Fibroblast of skin of left biceps (primary cell): ENCODE data around the gene FANK1.
"Not testable (repeated sequence)": the region's sequence is repeated elsewhere in the genome, so short reads cannot be mapped to it uniquely, and the experiment has no call there.

Source experiments
- DNase-seq, 2 experiments: peaks; one replicate each; pipeline ENCODE4 v3.0.0-alpha.2; 2013; ENCODE audit warnings: low read depth in 2 of 2

Gene FANK1

DNA sequence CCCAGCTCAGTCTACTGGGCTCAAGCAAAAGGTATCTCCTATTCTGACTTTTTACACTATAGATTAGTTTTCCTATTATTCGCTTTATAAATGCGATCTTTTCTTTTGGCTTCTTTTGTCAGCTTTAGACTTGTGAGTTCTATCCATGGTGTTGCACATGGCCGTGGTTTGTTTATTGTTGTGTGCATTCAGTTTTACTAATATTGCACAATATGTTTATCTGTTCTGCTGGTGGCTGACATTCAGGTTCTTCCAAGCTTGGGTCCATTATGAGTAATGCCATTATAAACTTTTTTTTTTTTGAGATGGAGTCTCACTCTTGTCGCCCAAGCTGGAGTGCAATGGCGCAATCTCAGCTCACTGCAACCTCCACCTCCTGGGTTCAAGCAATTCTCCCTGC is 30.9 kb downstream of the FANK1 start:
- DNase-seq: not testable (repeated sequence)

DNA sequence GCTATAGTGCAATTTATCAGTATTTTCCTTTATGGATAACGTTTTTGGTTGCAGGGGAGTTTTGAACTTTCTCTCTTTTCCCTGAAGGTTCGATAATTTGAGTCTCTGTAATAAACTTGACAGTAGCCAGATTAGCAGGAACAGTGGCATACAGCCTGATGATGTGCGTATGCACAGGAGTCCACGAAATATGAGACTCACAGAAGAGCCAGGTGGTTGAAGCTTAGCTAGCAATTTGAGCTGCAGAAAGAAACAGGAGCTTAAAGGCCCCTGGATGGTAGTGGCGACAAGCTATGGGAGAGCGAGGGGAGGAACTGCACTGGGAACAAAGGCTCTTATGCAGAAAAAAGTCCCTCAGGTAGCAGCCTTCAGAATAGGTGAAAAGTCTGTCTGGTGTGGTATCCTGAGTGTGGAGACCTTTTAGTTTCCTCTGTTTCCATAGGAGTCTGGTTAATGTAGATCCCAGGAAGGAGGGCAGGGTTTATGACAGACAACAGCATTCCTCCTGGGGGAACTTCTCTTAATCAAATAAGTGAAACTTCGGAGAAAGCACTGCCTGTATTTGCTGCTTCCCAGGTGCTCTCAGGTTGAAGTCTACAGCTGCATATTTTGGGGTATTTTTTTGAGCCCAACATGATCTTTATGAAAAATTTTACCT is 32.7 kb downstream of the FANK1 start:
- no peak for DNase-seq

DNA sequence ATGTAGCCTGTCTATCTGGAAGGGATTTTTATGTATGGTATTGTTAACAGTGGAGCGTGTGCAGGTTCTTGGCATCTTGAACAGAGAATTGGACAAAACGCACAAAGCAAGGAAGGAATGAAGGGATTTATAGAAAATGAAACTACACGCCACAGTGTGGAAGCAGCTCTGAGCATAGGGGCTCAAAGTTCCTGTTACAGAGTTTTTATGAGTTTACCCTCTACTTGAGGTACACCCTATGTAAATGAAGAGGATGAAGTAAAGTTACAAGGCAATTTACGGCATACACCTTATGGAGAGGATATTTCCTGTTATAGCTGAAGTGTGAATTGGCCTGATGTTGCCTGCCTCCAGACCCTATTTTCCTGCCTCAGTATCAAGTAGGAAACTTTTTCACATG is 33.3 kb downstream of the FANK1 start:
- no peak for DNase-seq

- DNase-seq: no peak
Observed at GRCh38 chr10:125933693-125934092, 37.3 kb downstream of the FANK1 start.

- no peak for DNase-seq
Observed at GRCh38 chr10:125936331-125936730, 40.0 kb downstream of the FANK1 start.

GRCh38 chr10:125940515-125940914 is 44.2 kb downstream of the FANK1 start:
- DNase-seq: no peak

- no peak for DNase-seq
Observed at GRCh38 chr10:125951290-125951689, 54.9 kb downstream of the FANK1 start.

GRCh38 chr10:125953778-125954385 is 57.5 kb downstream of the FANK1 start:
- no peak for DNase-seq

GRCh38 chr10:125955766-125956165 is 59.4 kb downstream of the FANK1 start:
- DNase-seq: no peak

DNA sequence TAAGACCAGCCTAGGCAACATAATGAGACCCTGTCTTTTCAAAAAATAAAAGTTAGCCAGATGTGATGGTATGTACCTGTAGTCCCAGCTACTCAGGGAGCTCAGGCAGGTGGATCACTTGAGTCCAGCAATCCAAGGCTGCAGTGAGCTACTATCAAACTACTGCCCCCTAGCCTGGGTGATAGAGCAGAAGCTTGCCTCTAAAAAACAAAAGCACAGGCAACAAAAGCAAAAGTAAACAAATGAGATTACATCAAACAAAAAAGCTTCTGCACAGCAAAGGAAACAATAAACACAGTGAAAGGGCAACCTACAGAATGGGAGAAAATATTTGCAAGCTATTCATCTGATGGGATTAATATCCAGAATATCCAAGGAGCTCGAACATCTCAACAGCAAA is 65.4 kb downstream of the FANK1 start:
- no peak for DNase-seq

DNA sequence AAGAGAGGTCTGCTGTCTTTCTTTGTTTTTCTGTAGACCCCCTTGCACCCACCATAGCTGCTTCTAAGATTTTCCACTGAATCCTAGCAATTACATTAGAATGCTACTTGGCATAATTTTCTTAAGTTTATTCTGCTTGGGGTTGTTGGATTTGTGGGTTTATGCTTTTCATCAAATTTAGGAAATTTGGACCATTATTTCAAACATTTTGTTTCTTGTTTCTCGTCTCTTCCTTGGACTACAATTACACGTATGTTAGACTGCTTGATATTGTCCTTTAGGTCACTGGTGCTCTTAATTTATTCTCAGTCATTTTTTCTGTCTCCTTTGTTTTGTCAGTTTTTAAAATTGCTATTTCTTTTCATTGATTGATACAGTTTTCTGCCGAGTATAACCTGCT is 65.8 kb downstream of the FANK1 start:
- no peak for DNase-seq

GRCh38 chr10:125964558-125964957 is 68.2 kb downstream of the FANK1 start:
- no peak for DNase-seq

DNA sequence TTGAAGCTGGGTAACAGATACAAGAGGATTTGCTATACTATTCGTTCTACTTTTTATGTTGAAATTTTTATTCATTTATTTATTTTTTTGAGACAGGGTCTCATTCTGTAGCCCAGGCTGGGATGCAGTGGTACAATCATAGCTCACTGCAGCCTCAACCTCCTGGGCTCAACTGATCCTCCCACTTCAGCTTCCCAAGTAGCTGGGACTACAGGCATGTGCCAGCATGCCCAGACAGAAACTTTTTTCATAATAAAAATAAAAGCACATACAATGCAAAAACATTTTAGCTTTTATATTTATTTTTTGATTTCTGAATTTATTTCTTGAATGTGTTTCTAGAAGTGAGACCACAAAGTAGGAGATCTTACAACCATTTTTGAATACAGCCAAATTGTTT is 71.2 kb downstream of the FANK1 start:
- DNase-seq: no peak

DNA sequence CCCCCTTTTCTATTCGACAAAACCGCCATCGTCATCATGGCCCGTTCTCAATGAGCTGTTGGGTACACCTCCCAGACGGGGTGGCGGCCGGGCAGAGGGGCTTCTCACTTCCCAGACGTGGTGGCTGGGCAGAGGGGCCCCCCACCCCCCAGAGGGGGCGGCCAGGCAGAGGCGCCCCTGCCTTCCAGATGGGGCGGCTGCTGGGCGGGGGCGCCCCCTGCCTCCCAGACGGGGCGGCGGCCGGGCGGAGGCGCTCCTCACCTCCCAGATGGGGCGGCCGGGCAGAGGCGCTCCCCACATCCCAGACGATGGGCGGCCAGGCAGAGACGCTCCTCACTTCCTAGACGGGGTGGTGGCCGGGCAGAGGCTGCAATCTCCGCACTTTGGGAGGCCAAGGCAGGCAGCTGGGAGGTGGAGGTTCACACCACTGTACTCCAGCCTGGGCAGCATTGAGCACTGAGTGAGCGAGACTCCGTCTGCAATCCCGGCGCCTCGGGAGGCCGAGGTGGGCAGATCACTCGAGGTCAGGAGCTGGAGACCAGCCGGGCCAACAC is 73.8 kb downstream of the FANK1 start:
- not testable (repeated sequence) for DNase-seq

DNA sequence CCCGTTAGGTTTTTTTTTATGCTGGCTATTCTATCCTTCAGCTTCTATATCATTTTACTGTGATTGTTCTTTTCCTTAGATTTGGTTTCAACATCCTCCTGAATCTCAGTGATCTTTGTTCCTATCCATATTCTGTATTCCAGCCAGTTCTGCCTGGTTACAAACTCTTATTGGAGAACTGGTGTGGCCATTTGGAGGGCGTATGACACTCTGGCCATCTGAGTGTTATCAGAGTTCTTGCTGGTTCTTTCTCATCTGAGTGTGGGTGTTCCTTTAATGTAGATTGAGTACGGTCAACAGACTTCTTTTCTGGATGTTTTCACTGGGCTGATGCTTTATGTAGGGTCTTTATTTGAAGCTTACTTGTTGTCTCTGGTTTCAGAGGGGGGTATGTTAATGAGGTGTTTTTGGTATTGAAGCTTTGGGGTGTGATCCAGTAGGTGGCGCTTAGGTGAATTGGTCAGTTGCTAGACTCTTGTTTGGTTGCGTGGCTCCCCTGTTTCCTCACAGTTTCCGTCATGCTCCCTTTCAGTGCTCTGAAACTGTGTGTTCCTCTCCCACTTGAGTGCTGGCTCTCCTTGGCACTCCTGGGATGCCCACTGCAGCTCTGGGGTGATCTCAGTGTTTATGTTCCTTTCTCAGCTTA is 80.7 kb downstream of the FANK1 start:
- DNase-seq: no peak

- DNase-seq: no peak
Observed at GRCh38 chr10:125979976-125980375, 83.6 kb downstream of the FANK1 start.

DNA sequence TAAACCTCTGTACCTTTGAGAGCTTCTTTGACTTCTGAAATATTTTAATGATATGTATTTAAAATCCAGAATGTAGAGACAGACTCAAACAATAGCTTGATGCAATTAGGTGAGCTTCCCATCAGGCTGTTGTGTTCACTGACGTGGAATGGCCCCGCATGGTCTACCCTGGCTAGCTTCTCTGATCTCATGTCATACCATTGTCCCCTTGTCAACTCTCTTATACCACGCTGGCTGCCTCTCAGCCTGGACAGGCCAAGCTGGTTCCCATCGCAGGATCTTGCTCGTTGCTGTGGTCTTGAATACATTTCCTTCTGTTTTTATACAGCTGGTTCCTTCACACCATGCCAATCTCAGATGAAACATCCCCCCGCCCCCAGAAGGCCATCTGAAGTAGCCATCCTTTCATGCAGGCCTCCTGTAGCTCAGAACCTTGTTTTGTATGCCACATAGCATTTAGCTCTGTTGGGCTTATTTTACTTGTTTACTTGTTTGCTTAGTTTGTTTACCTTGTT is 84.2 kb downstream of the FANK1 start:
- DNase-seq: no peak

DNA sequence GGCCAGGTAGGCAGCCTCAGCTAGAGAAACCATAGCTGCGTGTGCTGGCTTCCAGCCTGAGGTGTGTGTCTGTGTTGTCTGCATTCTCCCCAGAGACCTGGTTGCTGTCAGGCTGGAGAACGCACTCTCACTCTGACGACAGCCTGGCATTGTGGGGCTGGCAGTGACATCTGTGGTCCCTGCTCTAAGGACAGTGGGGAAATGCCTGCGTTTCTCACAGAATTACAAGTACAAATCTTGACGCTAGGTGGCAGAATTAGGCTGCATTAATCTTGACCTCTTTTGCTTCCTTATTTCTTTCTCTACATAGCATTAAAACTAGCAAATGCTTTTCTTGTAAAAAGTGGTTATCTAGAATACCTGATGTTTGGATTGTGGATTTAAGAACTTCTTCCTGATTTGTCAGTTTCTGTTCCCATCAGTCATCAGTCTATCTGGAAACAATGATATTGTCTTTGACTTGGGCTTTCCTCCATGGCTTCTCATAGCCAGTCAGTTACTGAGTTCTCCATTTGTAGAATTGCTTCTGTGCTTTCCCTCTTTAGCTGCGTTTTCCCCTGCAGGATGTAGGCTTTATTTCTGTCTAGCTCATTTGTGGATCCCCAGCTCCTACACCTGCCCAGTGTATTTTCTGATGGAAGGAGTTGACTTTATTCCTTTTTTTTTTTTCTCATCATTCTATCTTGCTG is 86.0 kb downstream of the FANK1 start:
- DNase-seq: peak; percentile 35 to 44

DNA sequence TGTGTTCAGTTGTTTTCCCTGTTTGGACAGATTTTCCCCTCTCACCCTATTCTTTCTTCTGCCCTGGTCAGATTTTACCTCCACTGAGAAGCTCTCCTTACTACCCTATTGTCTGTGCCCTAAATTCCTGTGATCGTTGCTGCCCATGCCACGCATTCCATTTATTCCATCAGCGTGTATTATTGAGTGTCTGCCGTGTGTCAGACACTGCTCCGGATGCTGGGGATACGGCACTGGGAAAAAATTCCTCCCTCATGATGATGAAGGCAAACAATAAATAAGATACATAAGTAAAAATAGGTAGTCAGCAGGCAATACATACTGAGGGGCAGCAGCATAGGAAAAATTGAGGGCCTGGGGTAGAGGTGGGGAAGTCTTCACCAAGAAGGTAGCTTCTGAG is 86.8 kb downstream of the FANK1 start:
- DNase-seq: no peak

DNA sequence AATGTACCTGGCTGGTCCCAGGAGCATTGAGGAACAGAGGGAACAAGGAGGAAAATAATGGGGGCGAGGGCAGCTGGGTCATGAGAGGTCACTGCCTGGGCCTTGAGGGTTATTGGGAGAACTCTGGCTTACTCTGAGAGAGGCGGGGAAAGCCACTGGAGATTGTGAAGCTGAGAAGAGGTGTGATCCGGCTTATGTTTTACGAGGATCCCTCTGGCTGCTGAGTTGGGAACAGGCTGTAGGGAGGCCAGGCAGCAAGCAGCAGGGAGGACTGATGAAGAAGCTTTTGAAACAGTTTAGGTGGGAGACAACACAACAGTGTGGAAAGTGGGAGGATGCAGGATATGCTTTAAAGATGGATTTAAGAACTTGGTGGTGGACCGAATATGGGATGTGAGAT is 87.3 kb downstream of the FANK1 start:
- DNase-seq: no peak

DNA sequence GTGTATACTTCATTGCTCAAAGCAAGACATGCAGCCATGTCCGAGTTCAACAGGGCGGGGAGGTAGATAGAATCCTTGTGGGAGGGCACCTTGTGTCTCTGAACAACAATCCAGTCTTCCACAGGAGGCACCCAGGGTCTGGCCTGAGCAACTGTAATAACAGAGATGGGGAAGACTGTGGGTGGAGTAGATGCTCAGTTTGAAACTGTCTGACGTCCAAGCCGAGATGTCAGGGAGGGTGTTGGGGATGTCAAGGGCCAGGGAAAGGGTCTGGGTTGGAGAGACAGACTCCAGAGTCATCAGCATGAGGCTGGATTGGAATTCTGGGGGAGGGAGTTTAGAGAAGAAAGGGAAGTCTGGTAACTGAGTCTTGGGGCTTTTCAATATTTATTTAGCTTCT is 88.0 kb downstream of the FANK1 start:
- no peak for DNase-seq

GRCh38 chr10:125984865-125985495 is 88.6 kb downstream of the FANK1 start:
- DNase-seq: no peak
